Measurements from ENCODE around the gene SETBP1. TPM values are rescaled to one million over a fixed set of nuclear protein-coding genes. Genes with fewer than 3 reads are reported as not detected.

The SETBP1 gene
- total RNA-seq, 2 donors from 2014 or later: 17.3 to 20.1 TPM

- Histone ChIP-seq H3K27ac (ENCODE audit: low read depth, low read length) (no peak overlapping the region), H3K9me3 (ENCODE audit: control insufficient read depth, low read length) (peaks cover 7% of the 10 kb centered on the region), H3K4me1 (ENCODE audit: control insufficient read depth, insufficient read depth, low read length) (peaks cover 7% of the 10 kb centered on the region), H3K36me3 (ENCODE audit: control insufficient read depth, insufficient read depth, low read length) (peaks cover 16% of the 10 kb centered on the region), H3K27me3 (ENCODE audit: control insufficient read depth, insufficient read depth, low read length, poor library complexity, severe bottlenecking) (no peaks in the 10 kb centered on the region), H3K9ac (ENCODE audit: extremely low read depth, low read length, poor library complexity, severe bottlenecking) (no peak overlapping the region), H3K4me3 (ENCODE audit: low read length) (no peak overlapping the region)
- Mint-ChIP-seq H3K36me3 (ENCODE audit: low read depth) (peaks cover 6% of the 10 kb centered on the region), H3K4me1 (peaks cover 41% of the 10 kb centered on the region), H3K27ac (no peak overlapping the region), H3K9me3 (peaks cover 3% of the 10 kb centered on the region), H3K4me3 (no peak overlapping the region), H3K27me3 (ENCODE audit: insufficient read depth) (no peaks in the 10 kb centered on the region)
- WGBS, 2 experiments (ENCODE audit: insufficient coverage in 1 of 2, insufficient read length in 1 of 2): 94 to 100% methylated on average over 3 of the region's 3 CpGs
- no peak for DNase-seq
- TF ChIP-seq, protein P1, sequence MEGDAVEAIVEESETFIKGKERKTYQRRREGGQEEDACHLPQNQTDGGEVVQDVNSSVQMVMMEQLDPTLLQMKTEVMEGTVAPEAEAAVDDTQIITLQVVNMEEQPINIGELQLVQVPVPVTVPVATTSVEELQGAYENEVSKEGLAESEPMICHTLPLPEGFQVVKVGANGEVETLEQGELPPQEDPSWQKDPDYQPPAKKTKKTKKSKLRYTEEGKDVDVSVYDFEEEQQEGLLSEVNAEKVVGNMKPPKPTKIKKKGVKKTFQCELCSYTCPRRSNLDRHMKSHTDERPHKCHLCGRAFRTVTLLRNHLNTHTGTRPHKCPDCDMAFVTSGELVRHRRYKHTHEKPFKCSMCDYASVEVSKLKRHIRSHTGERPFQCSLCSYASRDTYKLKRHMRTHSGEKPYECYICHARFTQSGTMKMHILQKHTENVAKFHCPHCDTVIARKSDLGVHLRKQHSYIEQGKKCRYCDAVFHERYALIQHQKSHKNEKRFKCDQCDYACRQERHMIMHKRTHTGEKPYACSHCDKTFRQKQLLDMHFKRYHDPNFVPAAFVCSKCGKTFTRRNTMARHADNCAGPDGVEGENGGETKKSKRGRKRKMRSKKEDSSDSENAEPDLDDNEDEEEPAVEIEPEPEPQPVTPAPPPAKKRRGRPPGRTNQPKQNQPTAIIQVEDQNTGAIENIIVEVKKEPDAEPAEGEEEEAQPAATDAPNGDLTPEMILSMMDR (conservative IDR thresholded peaks at IDR 0.05): no peak
These were observed 125.0 kb downstream of the SETBP1 start for GRCh38 chr18:44805643-44806042.

DNA sequence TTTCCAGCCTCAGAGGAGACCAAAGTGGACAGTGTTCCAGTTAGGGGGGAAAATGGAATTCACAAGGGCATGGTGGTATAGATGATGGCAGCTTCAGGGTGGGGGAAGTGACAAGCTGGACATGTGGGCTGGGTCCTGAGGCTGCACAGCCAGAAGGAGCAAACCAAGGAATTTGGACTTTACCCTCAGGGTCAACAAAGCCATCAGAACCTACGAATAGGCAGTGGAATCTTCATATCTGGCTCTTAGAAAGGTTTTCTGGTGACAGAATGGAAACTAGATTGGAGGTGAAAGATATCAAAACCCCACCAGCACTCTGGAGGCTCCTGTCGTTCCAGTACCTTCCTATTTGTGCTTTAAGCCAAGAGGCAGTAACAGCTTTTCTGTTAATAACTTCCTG lies 127.1 kb downstream of the SETBP1 start:
- WGBS, 2 experiments (ENCODE audit: insufficient coverage in 1 of 2, insufficient read length in 1 of 2): 85% methylated on average over 2 of the region's 2 CpGs
- H3K4me3 ChIP-seq (ENCODE audit: low read length): no peak overlapping the region
- H3K4me1 Mint-ChIP-seq: peaks cover 34% of the 10 kb centered on the region
- H3K36me3 ChIP-seq (ENCODE audit: control insufficient read depth, insufficient read depth, low read length): peaks cover 20% of the 10 kb centered on the region
- DNase-seq: no peak
- H3K9me3 Mint-ChIP-seq: no peaks in the 10 kb centered on the region
- H3K27me3 Mint-ChIP-seq (ENCODE audit: insufficient read depth): no peaks in the 10 kb centered on the region
- H3K36me3 Mint-ChIP-seq (ENCODE audit: low read depth): no peaks in the 10 kb centered on the region
- no peak overlapping the region for H3K4me3 Mint-ChIP-seq
- H3K27me3 ChIP-seq (ENCODE audit: control insufficient read depth, insufficient read depth, low read length, poor library complexity, severe bottlenecking): no peaks in the 10 kb centered on the region
- H3K27ac ChIP-seq (ENCODE audit: low read depth, low read length): no peak overlapping the region
- TF ChIP-seq, protein P1 (conservative IDR thresholded peaks at IDR 0.05): no peak
- H3K9me3 ChIP-seq (ENCODE audit: control insufficient read depth, low read length): no peaks in the 10 kb centered on the region
- no peak overlapping the region for H3K9ac ChIP-seq (ENCODE audit: extremely low read depth, low read length, poor library complexity, severe bottlenecking)
- no peak overlapping the region for H3K27ac Mint-ChIP-seq
- peaks cover 6% of the 10 kb centered on the region for H3K4me1 ChIP-seq (ENCODE audit: control insufficient read depth, insufficient read depth, low read length)

DNA sequence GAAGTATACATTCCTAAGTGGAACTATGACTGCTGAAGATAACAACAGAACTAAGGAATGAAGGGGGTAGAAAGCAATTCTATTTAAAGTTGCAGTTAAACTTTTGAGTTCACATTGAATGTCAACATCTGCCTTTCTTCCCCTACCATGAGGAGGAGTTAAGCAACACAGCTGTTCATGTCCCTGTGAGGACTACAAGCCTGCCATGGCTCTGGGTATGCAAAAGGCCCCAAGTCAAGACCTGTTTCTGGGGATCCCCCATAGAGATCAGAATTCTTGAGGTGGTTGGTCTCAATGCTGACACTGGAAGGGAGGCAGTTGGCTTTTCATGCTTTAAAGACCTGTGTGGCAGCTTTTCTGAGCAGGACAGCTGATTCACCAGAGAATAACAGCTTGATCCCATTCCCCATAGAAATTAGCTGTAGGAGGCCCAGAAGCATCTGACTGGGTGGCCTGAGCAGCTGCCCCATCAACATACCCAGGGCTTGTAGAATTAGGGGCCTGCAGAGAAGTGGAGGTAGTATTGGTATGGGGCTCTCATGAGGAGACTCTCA lies 131.0 kb downstream of the SETBP1 start:
- Histone ChIP-seq H3K9me3 (ENCODE audit: control insufficient read depth, low read length) (no peaks in the 10 kb centered on the region), H3K9ac (ENCODE audit: extremely low read depth, low read length, poor library complexity, severe bottlenecking) (no peak overlapping the region), H3K27me3 (ENCODE audit: control insufficient read depth, insufficient read depth, low read length, poor library complexity, severe bottlenecking) (no peaks in the 10 kb centered on the region), H3K4me1 (ENCODE audit: control insufficient read depth, insufficient read depth, low read length) (no peaks in the 10 kb centered on the region), H3K4me3 (ENCODE audit: low read length) (no peak overlapping the region), H3K27ac (ENCODE audit: low read depth, low read length) (no peak overlapping the region), H3K36me3 (ENCODE audit: control insufficient read depth, insufficient read depth, low read length) (peaks cover 16% of the 10 kb centered on the region)
- no peaks in the 10 kb centered on the region for H3K36me3 Mint-ChIP-seq (ENCODE audit: low read depth)
- no peak for DNase-seq
- no peak overlapping the region for H3K4me3 Mint-ChIP-seq
- H3K27me3 Mint-ChIP-seq (ENCODE audit: insufficient read depth): no peaks in the 10 kb centered on the region
- no peak overlapping the region for H3K27ac Mint-ChIP-seq
- H3K9me3 Mint-ChIP-seq: no peaks in the 10 kb centered on the region
- TF ChIP-seq, protein P1 (conservative IDR thresholded peaks at IDR 0.05): no peak
- H3K4me1 Mint-ChIP-seq: peaks cover 15% of the 10 kb centered on the region

Measured in endodermal cell (in vitro differentiated cells).